Measurements from ENCODE around the gene ABHD8.

Gene ABHD8

GRCh38 chr19:17333611-17334413, 30.6 kb upstream of the ABHD8 start:
- DNase-seq (ENCODE audit: low spot score), result no peak

DNA sequence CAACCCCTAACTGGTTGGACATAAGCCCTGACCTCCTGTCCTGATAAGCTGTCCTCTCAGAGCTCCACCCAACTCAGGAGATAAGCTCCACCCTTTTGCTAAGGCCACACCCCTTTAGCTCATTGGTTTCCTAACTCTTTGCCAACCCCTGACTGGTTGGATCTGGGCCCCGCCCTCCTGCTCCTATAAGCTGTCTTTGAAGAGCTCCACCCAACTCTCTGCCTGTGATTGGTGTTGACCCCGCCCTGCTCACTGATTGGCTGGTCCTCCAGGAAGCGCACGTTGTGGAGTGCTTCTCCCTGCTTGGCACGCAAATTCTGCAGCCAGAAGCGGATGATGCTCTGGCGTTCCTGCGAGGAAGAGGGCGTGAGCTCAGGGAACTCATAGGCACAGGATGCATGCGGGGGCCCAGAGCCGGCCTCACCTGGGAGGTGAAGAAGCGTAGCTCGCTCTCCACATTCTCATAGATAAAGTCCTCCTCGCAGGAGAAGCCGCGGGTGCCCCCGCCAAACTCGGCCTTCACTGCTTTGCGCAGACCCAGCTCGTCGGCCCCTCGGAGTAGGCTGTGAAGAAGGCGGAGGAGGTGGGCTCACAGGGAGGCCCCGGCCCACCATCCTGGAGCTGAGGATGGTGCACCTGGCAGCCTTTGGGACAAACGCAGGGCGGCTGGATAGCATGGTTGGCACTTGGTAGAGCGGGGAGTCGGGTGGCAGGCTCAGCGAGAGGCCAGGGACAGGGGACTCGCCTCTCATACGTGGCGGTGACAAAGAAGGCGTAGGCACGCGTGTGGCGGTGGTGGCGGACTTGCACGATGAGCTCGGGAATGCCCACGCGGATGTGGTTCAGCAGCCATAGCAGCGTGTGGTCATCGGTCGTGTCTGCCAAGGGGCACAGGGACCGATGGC, 29.7 kb upstream of the ABHD8 start:
- DNase-seq (ENCODE audit: low spot score), result peak; percentile 49

GRCh38 chr19:17332360-17332676, 29.1 kb upstream of the ABHD8 start:
- no peak for DNase-seq (ENCODE audit: low spot score)

DNA sequence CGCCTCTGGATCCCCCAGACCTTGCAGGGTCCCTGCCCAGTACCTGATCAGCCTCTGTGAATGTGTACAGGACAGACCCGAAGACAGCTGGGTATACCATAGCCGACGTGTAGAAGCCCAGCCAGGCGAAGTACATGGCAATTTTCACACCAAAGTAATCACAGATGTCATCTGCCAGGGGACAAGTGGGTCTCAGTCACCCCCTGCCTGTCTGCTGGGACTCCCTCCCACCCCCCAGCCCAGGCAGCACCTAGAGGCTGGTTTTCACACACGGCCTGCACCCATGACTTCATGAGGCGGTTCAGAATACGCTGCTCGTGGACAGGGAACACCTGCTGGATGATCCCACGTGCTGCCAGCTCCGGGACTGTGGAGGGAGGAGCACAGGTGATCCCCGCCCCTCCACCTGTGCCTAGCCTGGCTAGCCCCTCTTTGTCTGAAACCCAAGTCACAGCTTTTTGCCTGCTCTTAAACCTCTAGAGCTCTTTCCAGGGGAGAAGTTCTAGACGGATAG, 27.9 kb upstream of the ABHD8 start:
- no peak for DNase-seq (ENCODE audit: low spot score)

- DNase-seq (ENCODE audit: low spot score), result no peak
These were observed 27.2 kb upstream of the ABHD8 start for GRCh38 chr19:17330262-17331044.

DNA sequence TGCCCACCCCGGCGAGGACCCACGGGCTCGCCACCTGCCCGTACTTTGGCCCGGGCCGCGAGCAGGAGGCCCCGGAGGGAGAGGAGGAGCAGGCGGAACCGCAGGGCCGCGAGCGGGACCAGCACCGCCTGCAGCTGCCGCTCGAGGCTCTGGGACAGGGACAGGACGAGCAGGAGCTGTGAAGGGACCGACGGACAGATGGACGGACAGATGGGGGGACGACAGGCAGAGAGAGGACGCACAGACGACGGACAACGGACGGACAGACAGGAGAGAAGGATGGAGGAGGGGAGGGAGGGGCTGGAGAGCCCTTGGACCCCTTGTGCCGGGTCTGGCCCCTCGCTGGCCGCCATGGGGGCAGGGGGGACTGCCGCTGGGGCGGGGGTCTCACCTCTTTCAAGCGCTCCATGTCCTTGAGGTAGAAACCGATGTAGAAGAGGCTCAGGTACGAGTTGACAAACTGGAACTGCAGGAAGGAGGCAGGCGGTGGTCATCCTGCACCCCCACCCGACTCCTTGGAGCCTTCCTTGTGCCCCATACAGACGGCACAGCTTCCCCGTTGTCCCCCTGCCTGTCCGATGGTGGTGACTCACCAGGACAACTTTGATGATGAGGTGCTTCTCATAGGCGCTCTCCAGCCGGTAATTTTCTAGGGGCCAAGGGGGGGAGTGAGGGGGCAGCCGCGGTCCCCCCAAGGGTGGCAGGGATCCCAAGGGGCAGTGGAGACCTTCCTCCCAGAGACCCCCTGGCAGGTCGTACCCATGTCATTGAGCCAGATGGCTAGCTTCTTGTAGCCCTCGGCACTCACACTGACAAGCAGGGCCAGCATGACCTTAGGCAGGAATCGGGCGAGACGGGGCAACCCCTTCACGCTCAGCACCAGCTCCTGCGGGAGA, 26.4 kb upstream of the ABHD8 start:
- no peak for DNase-seq (ENCODE audit: low spot score)

DNA sequence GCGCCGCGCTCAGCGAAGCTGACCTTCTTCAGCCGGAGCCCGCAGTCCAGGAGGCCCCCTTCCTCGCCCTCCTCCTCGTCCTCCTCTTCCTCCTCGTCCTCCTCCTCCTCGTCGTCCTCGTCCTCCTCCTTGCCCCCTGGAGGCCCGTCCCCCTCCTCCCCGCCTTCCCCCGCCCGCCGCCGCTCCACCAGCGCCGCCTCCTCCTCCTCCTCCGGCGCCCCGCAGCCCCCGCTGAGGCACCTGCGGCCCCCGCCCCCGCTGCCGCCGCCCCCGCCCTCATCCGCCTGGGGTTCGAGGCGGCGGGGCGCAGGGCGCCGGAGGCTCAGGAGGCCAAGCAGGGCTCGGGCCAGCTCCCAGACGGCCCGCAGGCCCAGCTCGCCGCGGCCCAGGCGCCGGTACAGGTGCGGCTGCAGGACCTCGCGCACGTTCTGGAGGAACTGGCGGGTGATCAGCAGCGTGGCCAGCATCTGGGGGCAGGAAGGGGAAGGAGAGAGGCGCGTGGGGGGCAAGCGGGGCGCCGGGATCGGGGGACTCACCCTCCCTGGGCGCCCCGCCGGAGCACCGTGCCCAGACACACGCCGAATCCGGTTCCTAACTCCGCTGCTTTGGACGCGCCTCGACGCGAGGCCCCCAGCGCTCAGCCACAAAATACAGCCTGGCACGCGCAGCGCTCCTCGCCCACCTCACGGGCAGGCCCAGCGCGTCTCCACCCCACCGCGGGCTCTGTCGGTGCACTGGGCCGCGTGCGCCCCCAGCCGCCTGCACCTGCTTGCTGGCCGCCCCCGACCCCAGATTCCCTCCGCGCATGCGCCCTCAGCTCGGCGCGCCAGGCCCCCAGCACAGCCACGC, 25.5 kb upstream of the ABHD8 start:
- DNase-seq (ENCODE audit: low spot score), result no peak

DNA sequence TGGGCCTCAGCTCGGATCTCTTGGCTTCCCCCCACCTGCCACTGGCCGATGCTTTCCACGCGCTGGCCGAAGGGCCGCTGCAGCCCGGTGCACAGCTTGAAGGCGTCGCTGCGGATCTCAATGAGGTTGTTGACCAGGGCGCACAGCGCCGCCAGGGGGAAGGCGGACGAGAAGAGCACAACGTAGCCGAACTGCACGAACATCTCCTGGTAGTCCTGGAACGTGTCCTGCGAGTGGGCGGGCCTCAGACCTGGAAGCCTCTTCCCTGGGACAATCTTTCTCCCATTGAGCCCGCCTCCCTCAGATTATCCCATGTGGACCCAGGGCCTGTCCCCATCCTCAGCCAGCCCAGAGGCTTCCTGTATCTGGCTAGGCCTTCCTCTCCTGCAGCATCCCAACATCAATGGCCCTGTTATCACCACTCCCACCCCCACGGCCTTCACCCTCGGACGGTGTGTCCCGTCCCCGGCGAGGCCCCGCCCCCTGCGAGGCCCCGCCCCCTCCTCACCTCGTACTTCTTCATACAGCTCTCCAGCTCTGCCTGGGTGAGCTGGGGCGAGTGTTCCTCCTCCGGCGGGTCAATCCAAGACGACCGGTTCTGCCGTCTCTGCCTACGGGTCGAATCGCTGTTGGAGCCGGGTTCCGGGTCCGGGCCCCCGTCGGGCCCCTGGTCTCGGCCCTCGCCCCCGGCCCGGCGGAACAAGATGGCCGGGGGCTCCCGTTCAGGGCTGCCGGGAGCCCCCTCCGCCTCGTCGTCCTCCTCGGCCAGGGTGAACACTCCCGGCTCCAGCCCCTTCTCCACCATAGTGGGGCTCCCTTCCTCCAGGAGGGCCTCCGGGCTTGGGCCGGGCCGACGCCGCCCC, 24.7 kb upstream of the ABHD8 start:
- no peak for DNase-seq (ENCODE audit: low spot score)

DNA sequence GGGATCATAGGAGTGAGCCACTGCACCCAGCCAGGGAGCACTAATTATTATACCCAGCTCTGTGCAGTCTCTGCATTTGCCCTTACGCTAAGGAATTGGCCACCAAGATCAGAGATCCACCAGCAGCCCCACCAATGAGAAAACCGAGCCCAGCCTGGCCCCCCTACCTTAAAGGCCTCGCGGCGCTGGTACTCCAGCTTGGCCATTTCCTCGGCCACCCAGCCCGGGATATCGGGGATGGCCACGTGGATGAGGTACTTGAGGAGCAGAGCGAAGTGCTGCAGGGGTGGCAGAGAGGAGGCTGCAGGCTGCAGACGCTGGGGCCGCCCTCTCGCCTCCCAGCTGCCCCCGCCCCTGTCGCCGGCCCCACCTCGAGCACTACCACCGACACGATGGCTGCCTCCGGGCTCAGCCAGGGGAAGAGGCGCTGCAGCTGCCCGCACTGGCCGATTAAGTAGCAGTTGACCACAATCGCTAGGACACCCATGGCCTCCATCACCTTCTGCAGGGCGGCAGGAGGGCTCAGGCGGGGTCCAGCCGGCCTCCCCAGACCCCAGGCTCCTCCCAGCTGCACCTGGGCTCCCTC, 23.9 kb upstream of the ABHD8 start:
- DNase-seq (ENCODE audit: low spot score), result peak; percentile 17

GRCh38 chr19:17326595-17326966, 23.4 kb upstream of the ABHD8 start:
- peak; percentile 8 for DNase-seq (ENCODE audit: low spot score)

GRCh38 chr19:17325881-17326594, 22.8 kb upstream of the ABHD8 start:
- no peak for DNase-seq (ENCODE audit: low spot score)

DNA sequence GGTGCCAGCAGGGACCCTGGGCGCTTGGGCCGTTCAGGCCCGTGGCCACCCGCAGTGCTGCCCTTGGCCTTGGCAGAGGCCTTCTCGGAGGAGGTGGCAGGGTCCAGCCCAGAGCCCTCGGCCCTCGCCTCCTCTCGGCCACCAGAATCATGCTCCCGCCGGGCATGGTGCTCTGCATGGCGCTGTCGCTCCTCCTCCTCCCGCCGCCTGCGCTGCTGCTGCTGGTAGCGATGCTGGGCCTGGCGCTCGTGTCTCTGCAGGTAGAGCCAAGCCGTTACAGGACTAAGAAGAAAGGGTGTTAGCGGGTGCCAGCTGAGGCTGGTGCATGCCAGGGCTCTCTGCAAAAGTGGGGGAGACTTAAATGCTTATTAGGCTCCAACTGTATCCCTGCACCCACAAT, 21.9 kb upstream of the ABHD8 start:
- DNase-seq (ENCODE audit: low spot score), result no peak

DNA sequence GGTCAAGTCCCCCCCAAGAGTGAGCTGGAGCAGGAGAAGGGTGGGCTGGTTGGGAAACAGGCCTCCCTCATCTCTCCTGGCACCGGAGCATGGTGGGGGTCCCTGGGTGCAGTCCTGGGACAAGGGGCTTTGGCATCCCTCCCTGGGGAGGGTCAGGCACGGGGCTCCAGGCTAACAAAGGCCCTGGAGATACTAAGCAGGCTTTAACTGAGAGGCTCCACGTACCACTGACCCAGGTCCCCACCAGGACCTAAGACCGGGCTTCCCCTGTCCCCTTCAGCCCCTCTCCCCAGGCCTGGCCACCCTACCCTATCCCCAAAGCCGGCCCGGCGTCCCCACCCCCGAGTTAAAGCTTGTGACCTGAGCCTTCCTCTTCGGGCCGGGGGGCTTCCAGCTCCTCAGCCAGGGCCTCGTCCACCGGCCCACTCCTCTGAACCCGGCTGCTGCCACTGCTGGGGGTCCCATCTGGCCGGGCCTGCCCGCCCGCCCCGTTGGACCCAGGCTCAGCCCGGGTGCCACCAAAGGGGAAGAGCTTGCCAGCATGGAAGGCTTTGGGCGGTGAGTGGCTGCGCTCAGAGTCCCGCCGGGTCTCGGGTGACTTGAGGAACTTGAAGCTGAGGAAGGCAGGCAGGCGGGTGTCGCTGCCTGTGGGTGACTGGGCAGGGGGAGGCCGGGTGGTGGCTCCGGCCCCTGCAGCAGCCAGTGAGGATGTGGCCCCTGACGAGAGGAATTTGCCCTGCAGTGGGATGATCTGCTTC, 21.3 kb upstream of the ABHD8 start:
- DNase-seq (ENCODE audit: low spot score), result no peak

- DNase-seq (ENCODE audit: low spot score), result no peak
These were observed 20.7 kb upstream of the ABHD8 start for GRCh38 chr19:17323964-17324332.

DNA sequence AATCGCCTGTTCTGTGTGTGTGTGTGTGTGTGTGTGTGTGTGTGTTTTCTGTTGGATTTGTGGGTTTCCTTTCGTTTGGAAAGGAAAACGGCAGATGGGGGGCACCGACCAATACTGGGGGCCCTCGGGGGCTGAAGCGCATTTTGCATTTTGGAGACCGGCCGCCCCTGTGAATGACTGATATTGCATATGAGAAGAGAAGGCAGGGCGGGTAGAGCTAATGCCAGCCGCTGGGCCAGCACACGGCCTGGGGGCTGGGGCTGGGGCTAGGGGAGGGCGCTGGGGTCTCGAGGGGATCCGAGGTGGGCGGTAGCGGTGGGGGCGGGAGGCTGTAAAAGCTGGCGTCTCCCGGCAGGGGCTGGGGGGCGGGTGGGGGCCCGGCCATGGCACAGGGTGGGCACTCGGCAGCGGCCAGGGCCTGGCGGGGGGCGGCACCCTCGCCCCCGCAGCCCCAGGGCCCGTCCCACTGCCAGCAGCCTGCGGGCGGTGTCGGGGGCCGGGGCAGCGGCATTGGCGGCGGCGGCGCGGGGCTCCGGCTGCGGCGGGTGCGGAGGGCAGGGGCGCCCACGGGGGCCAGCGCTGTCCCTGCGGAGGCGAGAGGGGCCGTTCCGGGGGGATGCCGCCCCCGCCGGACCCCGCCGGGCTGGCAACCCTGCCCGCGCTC, 20.2 kb upstream of the ABHD8 start:
- no peak for DNase-seq (ENCODE audit: low spot score)

GRCh38 chr19:17322854-17323253, 19.6 kb upstream of the ABHD8 start:
- DNase-seq (ENCODE audit: low spot score), result no peak

Data from D341Med (cell line).